ENCODE measurements around the gene HYAL1. TPM values are rescaled to one million over a fixed set of nuclear protein-coding genes. Genes with fewer than 3 reads are reported as not detected.

The HYAL1 gene
- total RNA-seq, 1 donor from 2014 or later = 7.1 TPM

GRCh38 chr3:50294492-50295403, 8.6 kb downstream of the HYAL1 start:
- DNase-seq (ENCODE audit: low read depth) (no peak), FAIRE-seq (no peak)
- Histone ChIP-seq H3K27me3 (ENCODE audit: control insufficient read depth, insufficient read depth, low read length) (no peaks in the 10 kb centered on the region), H3K36me3 (ENCODE audit: control insufficient read depth, insufficient read depth, low read length) (peaks cover 10% of the 10 kb centered on the region), H3K4me3 (ENCODE audit: low read depth, low read length) (no peak overlapping the region)
- no peak for TF ChIP-seq CTCF (IDR thresholded peaks at IDR 0.05; ENCODE audit: insufficient read depth, low read length, severe bottlenecking)

GRCh38 chr3:50294089-50294488, 9.3 kb downstream of the HYAL1 start:
- Histone ChIP-seq H3K27me3 (ENCODE audit: control insufficient read depth, insufficient read depth, low read length) (no peaks in the 10 kb centered on the region), H3K36me3 (ENCODE audit: control insufficient read depth, insufficient read depth, low read length) (peaks cover 16% of the 10 kb centered on the region), H3K4me3 (ENCODE audit: low read depth, low read length) (no peak overlapping the region)
- no peak for TF ChIP-seq CTCF (IDR thresholded peaks at IDR 0.05; ENCODE audit: insufficient read depth, low read length, severe bottlenecking)
- DNase-seq (ENCODE audit: low read depth) = no peak
- FAIRE-seq = no peak

- Histone ChIP-seq H3K27me3 (ENCODE audit: control insufficient read depth, insufficient read depth, low read length) (no peaks in the 10 kb centered on the region), H3K36me3 (ENCODE audit: control insufficient read depth, insufficient read depth, low read length) (peaks cover 25% of the 10 kb centered on the region), H3K4me3 (ENCODE audit: low read depth, low read length) (no peak overlapping the region)
- FAIRE-seq (peak; percentile 18), DNase-seq (ENCODE audit: low read depth) (no peak)
- TF ChIP-seq CTCF (IDR thresholded peaks at IDR 0.05; ENCODE audit: insufficient read depth, low read length, severe bottlenecking) = no peak
These were observed 10.1 kb downstream of the HYAL1 start for GRCh38 chr3:50293079-50293801.

- no peak for TF ChIP-seq CTCF (IDR thresholded peaks at IDR 0.05; ENCODE audit: insufficient read depth, low read length, severe bottlenecking)
- DNase-seq (ENCODE audit: low read depth) (peak; percentile 93), FAIRE-seq (peak; percentile 23)
- Histone ChIP-seq H3K36me3 (ENCODE audit: control insufficient read depth, insufficient read depth, low read length) (peaks cover 31% of the 10 kb centered on the region), H3K27me3 (ENCODE audit: control insufficient read depth, insufficient read depth, low read length) (no peaks in the 10 kb centered on the region), H3K4me3 (ENCODE audit: low read depth, low read length) (peak within 1 kb of the TSS; percentile 93)
These were observed 11.0 kb downstream of the HYAL1 start, which contains the start of gene IFRD2 for GRCh38 chr3:50292159-50293078. Gene IFRD2 (minus strand): TSS chr3:50292429. CDS start chr3:50292274, 155 bp downstream.

GRCh38 chr3:50290161-50290641, 13.2 kb downstream of the HYAL1 start:
- no peak for TF ChIP-seq CTCF (IDR thresholded peaks at IDR 0.05; ENCODE audit: insufficient read depth, low read length, severe bottlenecking)
- H3K4me3 ChIP-seq (ENCODE audit: low read depth, low read length) = no peak overlapping the region
- H3K27me3 ChIP-seq (ENCODE audit: control insufficient read depth, insufficient read depth, low read length) = no peaks in the 10 kb centered on the region
- DNase-seq (ENCODE audit: low read depth) = no peak
- peaks cover 34% of the 10 kb centered on the region for H3K36me3 ChIP-seq (ENCODE audit: control insufficient read depth, insufficient read depth, low read length)
- no peak for FAIRE-seq

Measured in bronchial epithelial cell (primary cell).